AG04449 (cell line): ENCODE measurements around the gene OR6Q1.

Experiments
- CTCF ChIA-PET: fragments of 350-600 bp; formaldehyde crosslinking; extraction: SDS; loops from one replicate; lab custom pipeline; 2021; ENCODE audit warnings: antibody characterized with exemption; lab: Yijun Ruan, JAX
- POLR2A ChIA-PET: fragments of 400-600, 350-600 bp; formaldehyde crosslinking; extraction: SDS; loops from one replicate; lab custom pipeline; 2020; ENCODE audit warnings: antibody characterized with exemption, inconsistent platforms; lab: Yijun Ruan, JAX
- DNase-seq: peaks from one replicate; pipeline ENCODE4 v3.0.0-alpha.2; 2010; ENCODE audit warnings: low read depth, low spot score
- H3K4me3 ChIP-seq: 2 replicates; pipeline ENCODE4 v1.5.1; 2011; ENCODE audit warnings: low read depth, mild to moderate bottlenecking, control low read depth, low read length
- CTCF ChIP-seq: IDR thresholded peaks from one replicate; pipeline ENCODE4 v1.5.1; 2011; ENCODE audit warnings: mild to moderate bottlenecking, moderate library complexity, low read length, control low read depth, inconsistent platforms; ENCODE audit not compliant: insufficient read depth; ENCODE audit errors: missing control alignments

The OR6Q1 gene

GRCh38 chr11:58024601-58025091 lies 6.1 kb upstream of the OR6Q1 start:
- DNase-seq: no peak
- H3K4me3 ChIP-seq: no peak overlapping the region
- ChIA-PET CTCF (interaction anchor here (1.0 kb wide), 2 partner anchors 13 to 34 kb away, joined by 3 read pairs; no protein-coding TSS in a partner anchor), POLR2A (no interaction called here)
- no peak for TF ChIP-seq CTCF

- POLR2A ChIA-PET: no interaction called here
These were observed 3.4 kb upstream of the OR6Q1 start for GRCh38 chr11:58027341-58027740.

GRCh38 chr11:58028687-58029411 lies 1.9 kb upstream of the OR6Q1 start:
- ChIA-PET POLR2A (no interaction called here), CTCF (no interaction called here)

More at GRCh38 chr11:58027341-58027740, 3.4 kb upstream of the OR6Q1 start:
- CTCF ChIA-PET: no interaction called here
- no peak for DNase-seq
- no peak for TF ChIP-seq CTCF
- no peak overlapping the region for H3K4me3 ChIP-seq

GRCh38 chr11:58034471-58034870 lies 3.7 kb downstream of the OR6Q1 start:
- TF ChIP-seq CTCF: no peak
- POLR2A ChIA-PET: no interaction called here
- CTCF ChIA-PET: no interaction called here
- no peak for DNase-seq
- H3K4me3 ChIP-seq: no peak overlapping the region

More at GRCh38 chr11:58028687-58029411, 1.9 kb upstream of the OR6Q1 start:
- no peak overlapping the region for H3K4me3 ChIP-seq
- no peak for TF ChIP-seq CTCF
- no peak for DNase-seq

- TF ChIP-seq CTCF: no peak
- H3K4me3 ChIP-seq: no peak overlapping the region
- CTCF ChIA-PET: no interaction called here
- no peak for DNase-seq
- POLR2A ChIA-PET: no interaction called here
These were observed 8.8 kb downstream of the OR6Q1 start for GRCh38 chr11:58039589-58039988.

GRCh38 chr11:58043379-58043778 lies 12.6 kb downstream of the OR6Q1 start:
- H3K4me3 ChIP-seq: no peak overlapping the region
- ChIA-PET POLR2A (no interaction called here), CTCF (no interaction called here)
- TF ChIP-seq CTCF: no peak
- no peak for DNase-seq
